ENCODE data around the gene TAF3.

The TAF3 gene

DNA sequence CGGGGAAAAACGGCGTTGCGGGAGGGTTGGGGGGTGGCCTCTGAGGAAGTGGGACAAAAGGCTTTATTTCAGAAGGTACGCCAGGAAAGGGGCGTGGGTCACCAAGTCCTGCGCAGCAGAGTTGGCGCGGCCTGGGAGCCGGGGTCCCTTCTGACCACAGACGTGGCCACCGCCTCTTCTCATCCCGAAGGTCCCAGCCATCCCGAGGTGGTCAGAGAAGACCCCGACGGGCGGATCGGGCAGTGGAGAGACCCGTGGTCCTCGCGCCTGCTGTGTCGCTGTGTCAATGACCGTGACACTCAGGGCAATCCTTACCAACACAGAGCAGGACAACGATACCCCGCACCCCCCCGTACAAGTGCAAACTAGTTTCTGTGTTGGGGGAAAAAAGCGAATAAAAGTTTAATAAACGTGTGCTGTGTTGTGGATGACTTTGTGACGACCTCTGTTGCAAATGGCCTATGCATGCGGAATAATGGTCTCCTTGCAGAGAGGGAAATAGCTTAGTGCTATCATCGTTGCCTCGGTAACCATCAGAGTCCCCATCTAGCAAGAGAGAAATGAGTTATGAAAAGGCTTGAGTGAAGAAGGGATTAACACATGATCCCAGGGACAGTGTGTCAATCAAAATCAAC, 216.8 kb downstream of the TAF3 start:
- DNase-seq, result peak; percentile 41

DNA sequence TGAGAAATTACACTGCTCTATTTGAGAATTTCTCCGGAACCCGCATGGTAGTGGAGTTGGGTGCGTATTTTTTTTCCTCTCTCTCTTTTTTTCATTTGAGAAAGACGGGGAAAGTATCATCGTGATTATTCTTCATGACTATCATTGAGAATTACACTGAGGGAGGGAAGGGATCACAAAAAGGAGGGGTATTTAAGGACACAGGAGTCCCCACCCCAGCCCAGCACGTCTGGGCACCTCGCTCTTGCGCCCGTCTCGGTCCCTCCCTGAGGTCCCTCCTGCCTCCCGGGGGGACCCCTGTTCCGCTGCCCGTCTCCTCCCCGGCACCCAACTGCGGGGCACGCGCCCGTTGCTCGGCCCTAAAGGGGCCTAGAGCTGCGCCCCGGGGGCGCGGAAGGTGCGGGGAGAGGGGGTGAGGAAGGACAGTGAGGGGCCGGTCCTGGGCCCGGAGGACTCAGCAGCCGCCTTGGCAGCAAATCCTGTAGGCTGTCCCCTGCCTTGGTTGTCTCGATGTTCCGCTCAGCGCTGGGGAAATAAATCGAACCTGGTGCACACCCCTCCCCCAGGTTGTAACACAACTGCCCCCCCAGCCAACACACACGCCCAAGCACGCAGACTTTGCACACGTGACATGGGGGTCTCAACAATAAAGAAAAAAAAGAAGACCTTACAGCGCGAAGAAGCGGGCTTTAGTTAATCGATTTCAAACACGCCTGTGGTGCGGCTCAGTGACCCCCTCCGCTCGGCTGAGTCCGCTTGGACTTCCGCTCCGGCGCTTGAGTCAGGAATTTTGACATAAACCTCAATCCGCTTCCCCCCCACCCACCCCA, 217.6 kb downstream of the TAF3 start:
- peak; percentile 27 to 32 for DNase-seq

DNA sequence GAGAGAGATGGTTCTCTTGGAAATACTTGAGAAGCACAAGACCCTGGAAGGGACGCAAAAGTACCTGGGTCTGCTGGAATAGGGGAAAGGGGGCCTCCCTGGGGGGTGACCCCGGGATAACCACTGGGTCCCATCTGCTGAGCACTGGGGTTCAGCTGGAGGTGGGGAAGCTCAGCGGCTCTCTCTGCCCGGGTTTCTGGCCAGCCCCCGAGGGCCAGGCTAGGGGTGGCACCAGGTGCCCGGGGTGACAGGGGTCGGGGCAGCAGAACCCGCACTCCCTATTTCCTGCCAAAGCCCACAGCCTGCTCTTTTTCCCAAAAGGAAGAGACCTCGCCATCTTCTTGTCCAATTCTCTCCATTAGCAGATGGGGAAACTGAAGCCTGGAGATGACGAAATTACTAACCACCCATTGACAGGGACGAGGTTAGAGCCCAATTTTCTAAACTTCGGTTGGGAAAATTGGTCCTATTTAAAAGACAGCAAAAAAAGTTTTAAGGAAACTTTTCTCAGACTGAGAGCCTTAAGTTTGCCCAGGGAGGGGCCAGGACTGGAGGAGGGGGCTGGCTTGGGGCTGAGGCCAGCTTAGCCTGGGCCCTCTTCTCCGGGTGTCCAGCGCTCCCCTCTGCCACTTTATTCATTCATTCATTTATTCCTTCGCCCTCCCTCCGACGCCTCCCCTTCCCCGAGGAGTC, 218.3 kb downstream of the TAF3 start:
- peak in 1 of 2 experiments; percentile 26 for DNase-seq

DNA sequence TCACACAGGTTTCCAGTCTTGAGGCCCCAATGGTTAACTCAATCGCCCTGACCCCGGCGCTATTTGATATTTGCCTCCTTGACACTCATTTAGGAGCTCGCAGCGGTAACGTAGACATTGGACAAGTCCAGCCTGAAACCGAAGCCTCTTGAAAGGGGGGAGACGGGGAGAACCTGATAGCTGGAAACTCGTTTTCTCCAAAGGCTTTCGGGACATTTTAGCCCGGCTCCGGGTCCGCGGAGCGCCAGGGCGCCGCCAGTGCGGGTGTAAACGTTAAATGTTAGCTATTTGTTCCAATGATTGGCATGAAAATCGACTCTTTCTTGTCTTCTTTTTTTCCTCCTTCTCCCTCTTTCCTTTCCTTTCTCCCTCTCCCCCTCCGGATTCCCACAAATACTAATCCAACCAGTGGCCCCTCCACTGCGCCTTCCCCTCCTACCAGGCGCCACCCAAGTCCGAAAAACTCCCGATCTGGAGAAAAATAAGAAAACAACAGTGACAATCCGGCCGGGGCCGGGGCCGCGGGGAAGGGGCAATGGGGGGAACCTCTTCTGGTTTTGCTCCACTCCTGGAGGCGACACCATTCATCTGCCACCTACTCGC, 219.0 kb downstream of the TAF3 start:
- DNase-seq, result peak; percentile 35 to 42

DNA sequence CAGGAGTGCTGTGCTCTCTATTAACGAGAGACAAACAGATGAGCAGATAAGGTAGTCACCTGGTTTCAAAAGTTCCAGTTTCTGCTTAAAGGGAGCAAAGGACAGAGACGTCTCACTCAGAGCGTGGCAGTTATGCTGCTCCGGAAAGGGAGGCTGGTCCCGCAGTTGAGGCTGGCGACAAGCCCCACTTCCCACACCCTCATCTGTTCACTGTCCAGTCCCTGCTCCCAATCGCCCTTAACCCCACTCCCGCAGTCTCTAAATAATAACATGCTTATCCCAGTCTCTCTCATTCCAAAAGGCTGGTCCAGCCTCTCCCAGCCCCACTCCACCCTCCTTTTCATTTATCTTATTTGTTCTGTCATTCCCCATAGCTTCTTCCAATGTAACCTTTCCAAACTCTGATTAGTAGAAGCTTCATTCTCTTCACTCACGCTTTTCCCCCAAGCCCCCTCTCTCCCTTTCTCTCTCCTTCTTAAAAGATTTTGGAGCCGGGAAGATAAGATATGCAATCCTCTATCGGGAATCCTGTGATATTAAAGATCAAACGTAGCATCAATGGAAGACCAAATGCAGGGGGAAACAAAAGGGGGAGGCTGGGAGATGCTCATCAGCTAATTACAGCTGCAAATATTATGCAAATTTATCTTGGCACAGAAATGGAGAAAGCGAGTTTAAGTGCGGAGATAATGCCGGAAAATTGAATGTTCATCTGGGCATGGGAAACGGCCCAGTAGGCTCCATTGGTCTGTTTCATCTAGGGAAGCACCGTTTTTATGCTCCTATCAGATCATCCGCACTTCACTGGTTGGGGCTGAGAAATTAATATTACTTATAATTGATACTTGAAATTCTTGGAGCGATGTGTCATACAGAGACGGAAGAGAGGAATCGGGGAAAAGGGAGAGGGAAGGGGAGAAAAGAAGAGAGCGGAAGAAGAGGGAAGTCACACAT, 219.9 kb downstream of the TAF3 start:
- DNase-seq, result peak; percentile 30 to 38

DNA sequence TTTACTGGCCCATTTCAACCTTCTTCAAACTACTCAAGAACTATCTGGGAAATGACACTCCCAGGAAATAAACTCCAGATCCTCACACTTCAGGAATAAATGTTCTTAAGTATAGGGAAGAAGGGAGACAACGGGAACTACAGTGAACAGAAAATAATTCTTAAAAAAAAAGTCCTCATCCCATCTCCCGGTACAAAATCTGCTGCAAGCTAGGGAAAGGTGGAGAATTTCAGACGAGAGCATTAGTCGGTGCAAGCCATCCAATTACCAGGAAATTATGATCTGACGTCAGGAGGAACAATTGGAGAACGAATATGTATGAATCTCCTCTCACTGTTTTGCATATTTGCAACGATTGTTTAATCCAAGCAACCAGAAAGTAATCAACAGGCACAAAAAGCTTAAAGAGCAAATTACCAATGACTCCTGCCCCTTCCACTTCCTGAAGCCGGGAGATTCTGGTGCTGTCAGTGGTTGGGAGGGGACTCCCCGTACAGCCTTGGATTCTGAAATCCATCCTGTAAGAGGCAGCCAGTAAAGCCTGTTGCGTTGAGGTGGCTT, 221.1 kb downstream of the TAF3 start:
- peak in 1 of 2 experiments; percentile 27 for DNase-seq

DNA sequence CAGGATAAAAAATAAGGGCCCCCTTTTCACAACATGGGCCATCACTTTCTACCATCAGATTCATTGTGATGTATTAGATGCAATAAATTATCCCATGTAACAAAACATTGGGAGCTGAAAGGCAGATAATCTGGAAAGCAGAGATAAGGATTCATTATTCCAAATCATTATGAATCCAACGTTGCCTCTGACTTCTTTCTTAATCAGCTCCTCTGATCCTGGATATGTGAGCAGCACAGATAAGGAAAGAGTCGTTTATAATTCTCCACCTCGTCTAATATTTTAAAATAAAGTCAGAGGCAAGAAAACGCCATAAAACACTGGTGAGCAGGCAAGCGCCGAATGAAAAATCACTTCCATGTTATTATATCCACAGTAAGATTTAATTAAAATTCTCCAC, 222.3 kb downstream of the TAF3 start:
- no peak for DNase-seq

DNA sequence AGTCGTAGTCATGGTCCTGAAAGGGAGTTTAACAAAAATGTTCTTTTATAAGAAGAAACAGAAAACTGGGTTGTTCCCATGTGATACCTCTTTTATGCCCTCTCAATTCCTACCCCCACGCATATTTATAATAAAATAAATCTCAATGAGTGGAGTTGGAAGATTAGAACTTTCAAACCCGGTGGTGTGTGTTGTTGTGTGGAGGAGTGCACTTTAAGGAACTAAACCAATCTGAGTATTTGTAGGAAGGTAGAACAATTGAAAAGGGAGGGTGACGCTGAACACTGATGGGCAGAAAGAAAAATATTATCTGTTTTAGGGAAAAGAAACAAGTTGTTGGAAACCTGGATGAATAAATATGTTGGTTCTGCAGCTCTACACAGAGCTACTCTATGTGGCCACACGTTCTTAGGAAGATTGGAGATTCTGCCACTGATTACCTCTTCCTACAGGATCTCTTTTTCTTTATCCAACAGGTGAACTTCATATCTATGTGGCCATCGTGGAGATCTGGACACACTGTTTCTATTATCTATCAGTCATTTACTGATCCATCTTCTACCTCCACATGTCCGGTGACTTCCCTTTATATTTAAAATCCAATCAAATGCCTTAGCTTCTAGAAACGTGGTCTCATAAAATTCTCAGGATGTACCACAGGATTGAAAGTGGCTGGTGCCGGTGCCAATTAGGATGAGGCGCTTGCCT, 223.1 kb downstream of the TAF3 start:
- no peak for DNase-seq

DNA sequence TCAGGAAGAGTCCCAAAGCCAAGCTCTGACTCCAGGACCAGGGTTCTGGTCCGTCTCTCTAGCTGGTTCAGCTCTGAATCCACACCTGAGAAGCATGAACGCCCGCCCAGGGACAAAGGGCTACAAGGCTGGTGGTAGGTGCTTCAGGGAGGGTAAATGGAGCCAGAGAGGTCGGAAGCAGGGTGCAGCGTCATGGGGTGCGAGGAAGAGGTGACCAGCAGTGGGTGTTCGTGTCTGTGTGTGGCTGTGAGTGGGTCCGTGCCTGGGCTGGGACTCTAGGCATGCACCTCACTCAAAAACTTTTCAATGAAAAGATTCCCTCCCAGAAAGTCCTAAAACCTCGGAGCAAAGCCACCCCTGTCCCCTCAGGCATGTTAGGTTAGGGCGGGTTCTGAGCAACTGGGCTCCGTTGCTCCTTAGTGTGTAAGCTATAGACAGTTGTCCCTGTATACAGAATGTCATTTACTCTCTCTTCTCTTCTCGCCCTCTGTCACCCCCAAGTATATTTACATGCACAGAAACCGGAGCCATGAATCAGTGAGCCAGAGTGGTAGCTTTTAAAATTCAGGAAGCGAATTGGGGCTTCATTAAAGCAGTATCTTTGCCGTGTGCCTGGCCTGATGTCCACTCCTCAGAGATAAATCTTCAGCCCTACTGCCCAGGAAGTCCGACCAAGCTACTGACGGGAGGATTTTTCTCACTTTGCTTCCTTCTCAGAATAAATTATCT, 223.9 kb downstream of the TAF3 start:
- peak in 1 of 2 experiments; percentile 25 for DNase-seq

DNA sequence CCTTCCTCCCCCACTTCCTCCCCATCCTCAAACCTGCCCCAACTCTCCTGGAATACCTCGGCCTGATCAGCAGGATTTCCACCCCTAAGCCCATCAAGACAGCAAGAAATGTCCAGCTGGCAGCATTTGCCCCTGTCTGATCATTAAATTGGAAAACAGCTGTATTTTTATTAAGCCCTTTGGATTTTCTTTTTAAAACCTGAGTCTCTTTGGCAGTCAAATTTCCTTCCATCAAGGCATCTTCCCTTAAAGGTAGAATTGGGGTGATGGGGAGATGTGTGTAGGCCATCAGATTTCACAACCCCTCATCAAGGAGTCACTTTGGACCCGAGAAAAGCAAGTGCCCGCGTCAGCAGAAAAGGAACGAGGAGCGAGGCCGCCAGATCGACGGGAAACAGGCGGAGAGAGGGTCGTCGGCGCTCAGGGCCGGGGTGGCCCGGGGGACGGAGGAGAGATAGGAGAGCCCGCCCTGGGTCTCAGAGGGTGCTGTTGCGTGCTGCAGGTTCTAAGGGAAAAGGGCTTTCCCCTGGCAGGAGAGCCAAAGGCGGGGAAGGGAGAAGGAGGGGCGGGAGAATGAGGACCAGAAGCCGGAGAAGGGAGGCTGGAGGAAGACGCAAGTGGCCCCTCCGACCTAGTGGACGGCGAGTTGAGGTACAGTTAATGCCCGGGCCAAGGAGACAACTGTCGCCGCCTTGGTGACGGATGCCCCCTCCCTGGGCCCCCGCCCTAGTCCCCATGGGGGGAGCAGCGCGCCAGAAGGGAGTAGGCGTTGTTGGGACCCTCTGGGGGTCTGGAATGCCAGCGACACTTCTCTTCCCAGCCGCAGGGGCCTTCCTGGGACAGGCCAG, 224.6 kb downstream of the TAF3 start:
- peak; percentile 30 to 41 for DNase-seq

DNA sequence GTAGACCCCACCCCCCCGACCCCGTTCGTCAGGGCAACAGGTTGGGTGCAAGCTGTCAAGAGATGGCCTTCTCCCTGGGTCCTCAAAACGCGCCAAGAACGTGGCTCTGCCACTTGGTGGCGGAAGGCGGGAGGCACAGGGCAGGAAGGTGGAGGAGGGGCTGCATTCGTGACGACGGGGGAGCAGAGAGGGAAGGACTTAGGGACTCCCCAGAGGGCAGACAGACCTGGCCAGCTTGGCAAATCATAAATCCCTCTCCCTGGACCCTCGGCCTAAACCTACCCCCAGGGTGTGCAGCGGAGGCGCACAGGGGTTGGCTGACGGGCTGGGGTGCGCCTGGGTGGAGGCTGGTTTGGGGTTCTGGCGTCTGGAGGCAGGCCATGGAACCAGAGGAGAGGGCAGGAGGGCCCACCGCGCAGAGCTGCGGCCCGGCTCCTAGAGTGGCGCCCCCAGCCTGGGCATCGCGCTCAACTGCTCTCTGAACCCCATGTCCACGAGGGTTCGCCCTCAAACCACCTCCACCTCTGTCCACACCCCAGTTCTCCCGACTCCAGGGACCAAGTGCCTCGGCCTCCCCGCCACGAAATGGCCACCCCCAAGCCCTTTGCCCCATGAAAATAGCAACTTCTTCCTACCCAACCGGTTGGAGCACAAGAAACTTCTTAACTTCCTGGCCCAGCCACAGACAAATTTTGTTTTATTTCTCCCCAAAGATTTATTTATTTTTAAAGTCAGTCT, 225.4 kb downstream of the TAF3 start:
- DNase-seq, result peak; percentile 57 to 62

DNA sequence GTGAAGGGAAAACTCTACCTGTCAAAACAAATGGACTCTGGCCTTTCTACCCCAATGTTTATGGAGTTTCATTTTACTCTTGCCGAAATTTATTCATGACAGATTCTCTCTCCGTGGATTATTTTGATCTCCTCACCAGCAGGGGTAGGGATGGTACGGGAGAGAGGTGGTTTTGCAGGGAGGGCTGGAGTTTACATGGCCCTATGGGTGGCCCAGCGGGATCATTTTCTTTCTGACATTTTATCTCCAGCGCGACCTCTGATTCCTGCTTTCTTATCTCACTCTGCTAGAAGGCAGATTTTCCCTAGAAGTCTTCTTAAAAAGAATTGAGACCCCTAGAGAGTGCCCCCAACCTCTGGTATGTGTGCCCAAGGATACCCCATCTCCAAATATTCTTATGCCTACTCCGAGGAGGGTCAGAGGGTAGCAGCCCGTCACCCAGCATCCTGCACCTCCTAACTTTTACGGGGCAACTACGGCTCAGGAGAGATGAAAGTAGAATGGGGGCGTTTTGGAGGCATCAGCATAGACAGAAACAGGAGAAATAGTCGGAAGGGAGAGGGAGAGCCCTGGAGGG, 226.1 kb downstream of the TAF3 start:
- DNase-seq, result peak in 1 of 2 experiments; percentile 34

DNA sequence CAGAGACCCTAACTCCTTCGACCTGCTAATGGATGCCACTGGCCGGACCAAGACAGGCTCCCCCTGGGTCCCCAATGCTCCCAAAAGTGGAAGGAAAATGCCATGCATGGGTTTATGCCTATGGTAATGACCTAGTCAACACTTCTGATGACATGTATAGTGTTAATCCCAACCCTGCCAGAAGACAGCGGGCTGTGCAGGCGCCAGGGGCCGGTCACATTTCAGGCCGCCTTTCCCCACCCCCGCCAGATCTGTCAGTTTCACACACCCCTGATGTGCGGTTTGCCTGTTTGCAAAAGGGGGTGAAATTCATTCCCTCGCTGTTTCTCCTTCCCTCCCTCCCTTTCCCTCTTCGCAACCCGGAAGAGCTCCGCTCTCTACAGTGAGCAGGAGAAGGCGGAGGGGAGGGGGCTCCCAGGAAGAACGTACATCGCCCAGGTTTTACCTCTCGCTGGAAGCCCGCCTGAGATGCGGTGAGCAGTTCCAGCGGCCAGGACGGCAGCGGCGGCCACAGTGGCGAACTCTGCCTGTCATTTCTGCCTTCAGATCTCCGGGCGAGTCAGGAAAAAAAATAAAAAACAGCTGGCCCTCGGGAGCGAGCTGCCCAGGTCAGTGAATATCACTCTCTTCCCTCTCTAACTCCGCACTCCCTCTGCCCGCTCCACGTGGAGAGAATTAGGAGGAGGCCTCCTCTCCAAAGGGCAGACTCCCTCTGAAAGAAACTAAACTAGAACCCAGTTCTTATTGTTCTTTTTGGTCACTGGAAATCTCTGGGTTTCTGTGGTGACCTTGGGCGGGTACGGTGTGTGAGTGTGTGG, 226.8 kb downstream of the TAF3 start:
- peak; percentile 42 to 51 for DNase-seq

DNA sequence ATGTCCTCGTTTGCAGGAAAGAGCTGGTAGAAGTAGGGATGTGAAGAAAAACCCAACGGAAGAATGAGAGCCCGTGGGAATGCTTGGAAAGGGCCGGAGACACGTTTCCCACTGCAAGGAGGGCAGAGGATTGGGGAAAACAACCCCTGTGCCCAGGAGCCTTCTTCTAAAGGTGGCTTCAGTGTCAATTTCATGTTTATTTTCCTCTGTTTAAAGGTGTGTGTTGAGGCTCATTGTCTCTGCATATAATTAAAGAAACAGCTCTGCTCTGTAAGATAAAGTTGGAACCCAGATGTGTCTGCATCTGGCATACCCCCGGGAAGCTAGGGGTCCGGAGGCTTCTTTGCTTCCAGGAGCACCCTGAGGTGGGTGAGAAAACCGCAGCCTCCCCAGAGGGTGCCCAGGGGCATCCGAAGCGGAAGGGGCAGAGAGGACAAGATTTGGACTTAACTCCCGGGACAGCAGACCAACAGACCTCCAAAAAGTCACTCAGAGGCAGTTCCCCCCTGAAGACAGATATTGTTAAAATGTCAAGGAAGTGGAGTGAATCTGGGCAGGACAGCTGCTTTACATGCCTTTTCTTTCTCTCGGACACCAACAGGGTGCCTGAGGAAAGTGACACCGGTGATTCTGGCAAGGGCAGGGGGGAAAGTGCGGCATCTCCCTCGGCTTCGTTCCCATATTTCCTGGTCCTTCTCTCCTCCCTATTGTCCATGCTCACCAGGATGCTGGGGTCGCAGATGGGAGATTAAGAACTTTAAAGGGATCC, 227.6 kb downstream of the TAF3 start:
- peak; percentile 39 to 43 for DNase-seq

DNA sequence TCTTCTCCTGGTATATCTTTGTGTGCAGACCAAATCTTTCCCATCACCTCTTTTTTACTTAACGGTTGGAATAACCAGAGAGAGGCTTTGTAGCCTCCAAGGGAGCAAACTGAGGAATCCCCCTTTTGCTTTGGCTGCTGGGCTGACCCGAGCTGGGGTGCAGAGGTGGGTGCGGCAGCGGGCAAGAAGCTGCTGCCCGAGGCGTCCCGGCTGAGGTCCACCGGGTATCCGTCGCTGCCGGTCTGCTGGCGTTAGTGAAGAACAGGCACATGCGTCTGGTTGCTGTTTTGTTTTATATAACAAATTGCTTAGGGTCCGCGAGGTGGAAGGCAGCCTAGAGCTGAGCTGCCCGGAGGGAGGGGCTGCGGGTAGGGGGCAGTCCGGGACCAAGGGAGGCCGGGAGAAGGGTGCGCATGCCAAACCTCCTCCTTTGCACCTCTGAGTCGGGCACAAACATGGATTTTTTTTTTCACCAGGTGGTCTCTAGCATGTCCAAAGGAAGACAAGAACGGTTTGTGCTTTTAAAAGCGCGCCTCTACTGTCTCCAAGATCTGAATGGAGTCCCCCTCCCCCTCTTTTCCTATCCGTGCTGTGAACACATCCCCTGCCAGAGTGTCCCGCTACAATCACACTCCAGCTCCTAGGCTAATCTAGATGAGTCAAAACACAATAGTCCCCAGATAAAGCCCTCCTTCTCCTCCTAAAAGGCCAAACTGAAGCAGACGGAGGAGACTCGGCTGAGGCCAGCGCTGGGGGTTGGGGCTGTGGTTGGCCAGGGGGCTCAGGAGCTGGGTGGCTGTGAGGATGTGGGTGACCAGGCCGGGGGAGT, 229.4 kb downstream of the TAF3 start:
- peak; percentile 41 for DNase-seq
